OCI-LY3 (cell line): ENCODE measurements around the gene CATSPER4.
A peak's percentile ranks its signal among the peaks of the same experiment; 100 is the strongest.

Experiments
- H2AFZ ChIP-seq: fragments of 200-600, 300-600 bp; shearing (Covaris generic); 2 replicates; pipeline ENCODE4 v1.6.0; 2014; ENCODE audit warnings: antibody characterized with exemption, low read depth, low read length
- H3K27ac ChIP-seq: fragments of 200-600, 300-600 bp; sonication (generic); 2 replicates; pipeline ENCODE4 v1.5.1; 2014; ENCODE audit warnings: mild to moderate bottlenecking, low read length, moderate library complexity, mixed read lengths
- H3K27me3 ChIP-seq: fragments of 200-600, 300-600 bp; sonication (generic); 2 replicates; pipeline ENCODE4 v1.6.1; 2014; ENCODE audit warnings: low read depth, low read length, mixed read lengths
- H3K36me3 ChIP-seq: fragments of 200-600, 300-600 bp; sonication (generic); replicated peaks from 2 replicates; pipeline ENCODE3; 2014; ENCODE audit warnings: low read depth, low read length, mixed read lengths
- H3K4me1 ChIP-seq: fragments of 300-600, 200-600 bp; sonication (generic); 2 replicates; pipeline ENCODE4 v1.6.1; 2014; ENCODE audit warnings: low read length, mixed read lengths
- H3K4me2 ChIP-seq: fragments of 200-600, 300-600 bp; sonication (generic); 2 replicates; pipeline ENCODE4 v1.6.1; 2014; ENCODE audit warnings: low read length, mixed read lengths
- H3K4me3 ChIP-seq: fragments of 300-600, 200-600 bp; sonication (generic); 2 replicates; pipeline ENCODE4 v1.5.1; 2014; ENCODE audit warnings: antibody characterized with exemption, mild to moderate bottlenecking, low read length, moderate library complexity
- H3K79me2 ChIP-seq: fragments of 300-600, 200-600 bp; shearing (Covaris generic); 2 replicates; pipeline ENCODE4 v1.6.1; 2014; ENCODE audit warnings: mild to moderate bottlenecking, low read length, mixed read lengths
- H3K9ac ChIP-seq: fragments of 300-600, 200-600 bp; shearing (Covaris generic); 2 replicates; pipeline ENCODE4 v1.6.0; 2014; ENCODE audit warnings: mild to moderate bottlenecking, low read length, moderate library complexity
- H3K9me3 ChIP-seq: fragments of 200-600, 300-600 bp; shearing (Covaris generic); 2 replicates; pipeline ENCODE4 v1.6.1; 2014; ENCODE audit warnings: low read length, mixed read lengths; ENCODE audit not compliant: insufficient read depth
- H4K20me1 ChIP-seq: fragments of 200-600, 300-600 bp; sonication (generic); 2 replicates; pipeline ENCODE4 v1.6.1; 2016; ENCODE audit warnings: low read length, mixed read lengths; ENCODE audit not compliant: insufficient read depth
- CTCF ChIP-seq: fragments of 200-600, 300-600 bp; sonication (generic); IDR thresholded peaks from 2 replicates; pipeline ENCODE4 v1.5.1; 2014; ENCODE audit warnings: antibody characterized with exemption, low read length, low read depth
- EZH2phosphoT487 ChIP-seq: fragments of 200-600 bp; shearing (Covaris generic); IDR thresholded peaks from 2 replicates; pipeline ENCODE4 v1.6.1; 2018; ENCODE audit warnings: antibody characterized with exemption, mixed run types, low read depth

Gene CATSPER4

GRCh38 chr1:26237230-26237966, 47.0 kb downstream of the CATSPER4 start:
- no peaks in the 10 kb centered on the region for H4K20me1 ChIP-seq
- TF ChIP-seq EZH2phosphoT487 (no peak), CTCF (no peak)
- no peak overlapping the region for H3K9ac ChIP-seq
- H3K36me3 ChIP-seq, result peaks cover 2% of the 10 kb centered on the region
- peak overlapping the region; percentile 24; the same call in 1 of the 2 replicates for H3K4me3 ChIP-seq
- 0 out of 2 replicates have a peak overlapping the region, but pooled peaks have one; percentile 11 for H3K27ac ChIP-seq
- H3K4me2 ChIP-seq, result peak overlapping the region; percentile 41
- peaks cover 19% of the 10 kb centered on the region for H3K4me1 ChIP-seq
- no peaks in the 10 kb centered on the region for H3K27me3 ChIP-seq
- H2AFZ ChIP-seq, result no peak overlapping the region
- H3K9me3 ChIP-seq, result no peaks in the 10 kb centered on the region
- H3K79me2 ChIP-seq, result peaks cover 65% of the 10 kb centered on the region

- Histone ChIP-seq H3K4me2 (no peak overlapping the region), H3K27ac (no peak overlapping the region), H3K79me2 (peaks cover 63% of the 10 kb centered on the region), H2AFZ (no peak overlapping the region), H3K36me3 (peaks cover 8% of the 10 kb centered on the region), H4K20me1 (no peaks in the 10 kb centered on the region), H3K9me3 (no peaks in the 10 kb centered on the region), H3K4me3 (no peak overlapping the region), H3K9ac (no peak overlapping the region), H3K4me1 (peaks cover 15% of the 10 kb centered on the region), H3K27me3 (no peaks in the 10 kb centered on the region)
- no peak for TF ChIP-seq EZH2phosphoT487
- TF ChIP-seq CTCF, result no peak
Measured at GRCh38 chr1:26239936-26240335, 49.5 kb downstream of the CATSPER4 start.
